Body of pancreas (tissue), 4 donors: ENCODE data around the gene LIPM.

ENCODE experiments used
- CTCF ChIP-seq, 7 experiments: fragments of 450-650 bp in 4 of 7; fragments of 200-600 bp in 3 of 7; sonication (generic) in 3 of 7; IDR thresholded peaks; one replicate each; pipeline ENCODE4 v1.5.1; 2016 to 2019; ENCODE audit warnings: antibody characterized with exemption in 7 of 7
- POLR2A ChIP-seq, 3 donors: fragments of 450-650 bp; IDR thresholded peaks; one replicate each; pipeline ENCODE4 v1.6.1; 2016; ENCODE audit warnings: antibody characterized with exemption in 3 of 3, mild to moderate bottlenecking in 2 of 3

- TF ChIP-seq POLR2A (IDR thresholded peaks at IDR 0.05) (no peak), CTCF (IDR thresholded peaks at IDR 0.05) (peak; percentile 70 to 96 (median 91))
Measured at GRCh38 chr10:88835096-88835909, 32.8 kb downstream of the LIPM start.
